ENCODE results near the gene PARP15.
"Not testable (repeated sequence)": the region's sequence is repeated elsewhere in the genome, so short reads cannot be mapped to it uniquely, and the experiment has no call there.

The PARP15 gene

GRCh38 chr3:122662505-122662904, 85.1 kb downstream of the PARP15 start:
- DNase-seq (ENCODE audit: low spot score) (no peak), FAIRE-seq (no peak)

GRCh38 chr3:122665226-122665786, 87.9 kb downstream of the PARP15 start:
- no peak for FAIRE-seq
- no peak for DNase-seq (ENCODE audit: low spot score)

GRCh38 chr3:122665881-122666280, 88.4 kb downstream of the PARP15 start:
- no peak for FAIRE-seq
- DNase-seq (ENCODE audit: low spot score): no peak

GRCh38 chr3:122668930-122669730, 91.7 kb downstream of the PARP15 start:
- DNase-seq (ENCODE audit: low spot score) (peak; percentile 70), FAIRE-seq (peak; percentile 50)

- no peak for DNase-seq (ENCODE audit: low spot score)
- FAIRE-seq: no peak
Measured at GRCh38 chr3:122671553-122671952, 94.1 kb downstream of the PARP15 start.

GRCh38 chr3:122674339-122674738, 96.9 kb downstream of the PARP15 start:
- FAIRE-seq: no peak

GRCh38 chr3:122676759-122677158, 99.3 kb downstream of the PARP15 start:
- no peak for DNase-seq (ENCODE audit: low spot score)
- no peak for FAIRE-seq

More at GRCh38 chr3:122674339-122674738, 96.9 kb downstream of the PARP15 start:
- DNase-seq (ENCODE audit: low spot score): no peak

- FAIRE-seq: no peak
- no peak for DNase-seq (ENCODE audit: low spot score)
Measured at GRCh38 chr3:122677216-122677615, 99.8 kb downstream of the PARP15 start.

- FAIRE-seq: no peak
Measured at GRCh38 chr3:122678506-122678905, 101.1 kb downstream of the PARP15 start.

GRCh38 chr3:122679085-122679881, 101.8 kb downstream of the PARP15 start:
- peak; percentile 84 for DNase-seq (ENCODE audit: low spot score)
- FAIRE-seq: no peak

More at GRCh38 chr3:122678506-122678905, 101.1 kb downstream of the PARP15 start:
- no peak for DNase-seq (ENCODE audit: low spot score)

- FAIRE-seq (no peak), DNase-seq (ENCODE audit: low spot score) (peak; percentile 16)
Measured at GRCh38 chr3:122679882-122680474, 102.5 kb downstream of the PARP15 start.

- DNase-seq (ENCODE audit: low spot score): peak; percentile 70
- FAIRE-seq: no peak
Measured at GRCh38 chr3:122680475-122681283, 103.2 kb downstream of the PARP15 start, which contains the start of gene PARP14. Gene PARP14, plus strand, starts transcription at chr3:122680839. Its CDS starts 45 bp downstream, at chr3:122680884.

GRCh38 chr3:122681284-122681973, 104.0 kb downstream of the PARP15 start:
- DNase-seq (ENCODE audit: low spot score): peak; percentile 26
- FAIRE-seq: no peak

GRCh38 chr3:122681974-122682409, 104.5 kb downstream of the PARP15 start:
- no peak for FAIRE-seq
- DNase-seq (ENCODE audit: low spot score): no peak

- not testable (repeated sequence) for FAIRE-seq; DNase-seq (ENCODE audit: low spot score)
Measured at GRCh38 chr3:122682778-122683411, 105.4 kb downstream of the PARP15 start.

GRCh38 chr3:122687298-122687697, 109.8 kb downstream of the PARP15 start:
- FAIRE-seq (no peak), DNase-seq (ENCODE audit: low spot score) (no peak)
